ENCODE results near the gene RNF130.

RNF130 gene, protein sequence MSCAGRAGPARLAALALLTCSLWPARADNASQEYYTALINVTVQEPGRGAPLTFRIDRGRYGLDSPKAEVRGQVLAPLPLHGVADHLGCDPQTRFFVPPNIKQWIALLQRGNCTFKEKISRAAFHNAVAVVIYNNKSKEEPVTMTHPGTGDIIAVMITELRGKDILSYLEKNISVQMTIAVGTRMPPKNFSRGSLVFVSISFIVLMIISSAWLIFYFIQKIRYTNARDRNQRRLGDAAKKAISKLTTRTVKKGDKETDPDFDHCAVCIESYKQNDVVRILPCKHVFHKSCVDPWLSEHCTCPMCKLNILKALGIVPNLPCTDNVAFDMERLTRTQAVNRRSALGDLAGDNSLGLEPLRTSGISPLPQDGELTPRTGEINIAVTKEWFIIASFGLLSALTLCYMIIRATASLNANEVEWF

DNA sequence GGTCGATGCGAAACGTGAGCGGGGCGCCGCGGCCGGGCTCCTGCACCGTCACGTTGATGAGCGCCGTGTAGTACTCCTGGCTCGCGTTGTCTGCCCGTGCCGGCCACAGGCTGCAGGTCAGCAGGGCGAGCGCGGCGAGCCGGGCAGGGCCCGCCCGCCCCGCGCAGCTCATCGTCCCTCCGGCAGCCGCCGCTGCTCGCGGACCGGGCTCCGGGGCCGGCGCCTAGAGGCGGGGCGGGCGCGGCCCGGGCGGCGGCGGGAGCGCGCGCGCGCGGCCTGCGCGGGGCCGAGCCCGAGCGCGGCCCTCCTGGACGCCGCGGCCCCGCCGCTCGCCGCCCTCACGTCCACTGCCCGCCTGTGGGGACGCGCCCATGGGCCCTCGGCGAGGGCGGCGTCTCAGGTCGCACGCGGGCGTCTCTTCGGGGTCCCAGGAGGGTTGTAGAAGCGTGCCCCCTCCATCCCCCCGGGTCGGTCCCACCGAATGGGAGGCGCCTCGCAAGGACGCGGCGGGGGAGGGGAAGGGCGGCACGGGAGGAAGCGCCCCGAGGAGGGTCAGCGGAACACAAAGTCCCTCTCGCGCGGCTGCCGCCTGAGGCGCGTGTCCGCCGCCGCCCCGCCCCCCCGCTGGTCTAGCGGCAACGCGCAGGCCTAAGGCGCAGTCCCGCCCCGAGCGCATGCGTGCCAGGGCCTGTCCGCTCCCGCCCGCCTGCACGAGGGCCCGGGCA is at the start of gene RNF130:
TSS of gene RNF130 (minus strand) at position 229 of the 725 bp plus-strand sequence. CDS start at position 172, 57 bp downstream.
- Mint-ChIP-seq H3K4me3 (peak within 1 kb of the TSS; percentile 90), H3K27me3 (no peaks in the 10 kb centered on the region), H3K4me1 (ENCODE audit: low read depth) (peaks cover 31% of the 10 kb centered on the region), H3K9me3 (ENCODE audit: low read depth) (no peaks in the 10 kb centered on the region), H3K27ac (peak within 1 kb of the TSS; percentile 81), H3K36me3 (no peaks in the 10 kb centered on the region)

DNA sequence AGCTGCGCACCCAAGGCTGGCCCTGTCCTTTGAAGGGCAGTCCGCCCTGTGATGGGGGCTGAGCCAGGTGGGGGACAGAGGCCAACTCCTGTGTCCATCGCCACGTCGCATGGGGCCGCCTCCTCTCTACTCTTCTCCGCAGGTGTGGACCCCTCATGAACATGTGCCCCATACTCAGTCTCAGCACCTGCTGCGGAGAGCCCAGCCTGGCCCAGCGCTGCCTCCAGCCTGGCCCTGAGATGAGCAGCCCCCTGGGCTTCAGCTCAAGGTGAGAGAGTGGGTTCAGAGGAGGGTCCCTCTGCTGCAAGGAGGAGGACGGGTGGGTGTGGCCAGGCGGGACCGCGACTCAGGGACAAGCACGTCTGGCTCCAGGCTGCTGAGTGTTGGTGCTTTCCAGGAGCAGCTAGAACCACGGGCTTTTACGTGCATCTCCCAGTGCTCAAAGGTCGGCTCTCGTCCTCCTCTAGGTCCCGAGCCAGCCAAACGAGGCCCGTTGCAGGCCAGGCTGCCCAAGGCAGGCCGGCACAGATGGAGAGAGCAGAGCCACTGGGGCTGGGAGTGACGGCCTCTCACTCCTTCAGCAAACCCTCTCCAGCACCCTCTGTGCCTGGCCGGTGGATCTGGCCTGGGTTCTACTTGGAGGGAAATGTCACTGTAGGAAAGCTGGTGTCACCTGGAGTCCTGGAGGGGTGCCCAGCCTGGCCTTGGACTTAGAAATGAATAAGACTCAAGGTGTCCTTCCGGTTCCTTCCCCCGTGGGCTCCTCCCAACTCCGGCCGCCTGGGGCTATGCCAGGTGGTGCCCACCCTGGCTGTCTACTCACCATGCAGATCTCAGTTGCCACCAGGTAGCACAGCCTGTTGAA is 48.9 kb upstream of the RNF130 start:
- H3K9me3 Mint-ChIP-seq (ENCODE audit: low read depth), result no peaks in the 10 kb centered on the region
- H3K27me3 Mint-ChIP-seq, result peaks cover 7% of the 10 kb centered on the region
- no peak overlapping the region for H3K27ac Mint-ChIP-seq
- H3K4me1 Mint-ChIP-seq (ENCODE audit: low read depth), result no peaks in the 10 kb centered on the region
- H3K36me3 Mint-ChIP-seq, result no peaks in the 10 kb centered on the region
- H3K4me3 Mint-ChIP-seq, result no peak overlapping the region

DNA sequence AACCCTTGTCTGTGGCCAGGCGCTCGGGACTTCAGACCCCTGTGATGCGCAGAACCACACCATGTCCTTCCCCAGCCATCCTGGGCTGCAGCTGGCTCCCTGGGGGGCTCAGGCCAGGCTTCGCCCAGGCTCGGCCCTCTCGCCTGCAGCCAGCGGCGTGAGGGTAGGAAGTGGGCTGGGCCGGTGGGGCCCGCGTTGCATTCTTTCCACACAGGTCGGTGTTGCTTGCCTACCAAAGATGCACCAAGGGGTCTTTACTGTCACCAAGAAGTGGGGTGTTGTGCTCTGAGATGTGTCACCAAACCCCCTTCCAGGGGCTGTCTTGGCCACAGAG is 48.3 kb upstream of the RNF130 start:
- H3K4me3 Mint-ChIP-seq, result no peak overlapping the region
- H3K27me3 Mint-ChIP-seq, result peaks cover 7% of the 10 kb centered on the region
- H3K4me1 Mint-ChIP-seq (ENCODE audit: low read depth), result no peaks in the 10 kb centered on the region
- no peaks in the 10 kb centered on the region for H3K9me3 Mint-ChIP-seq (ENCODE audit: low read depth)
- no peak overlapping the region for H3K27ac Mint-ChIP-seq
- H3K36me3 Mint-ChIP-seq, result no peaks in the 10 kb centered on the region

DNA sequence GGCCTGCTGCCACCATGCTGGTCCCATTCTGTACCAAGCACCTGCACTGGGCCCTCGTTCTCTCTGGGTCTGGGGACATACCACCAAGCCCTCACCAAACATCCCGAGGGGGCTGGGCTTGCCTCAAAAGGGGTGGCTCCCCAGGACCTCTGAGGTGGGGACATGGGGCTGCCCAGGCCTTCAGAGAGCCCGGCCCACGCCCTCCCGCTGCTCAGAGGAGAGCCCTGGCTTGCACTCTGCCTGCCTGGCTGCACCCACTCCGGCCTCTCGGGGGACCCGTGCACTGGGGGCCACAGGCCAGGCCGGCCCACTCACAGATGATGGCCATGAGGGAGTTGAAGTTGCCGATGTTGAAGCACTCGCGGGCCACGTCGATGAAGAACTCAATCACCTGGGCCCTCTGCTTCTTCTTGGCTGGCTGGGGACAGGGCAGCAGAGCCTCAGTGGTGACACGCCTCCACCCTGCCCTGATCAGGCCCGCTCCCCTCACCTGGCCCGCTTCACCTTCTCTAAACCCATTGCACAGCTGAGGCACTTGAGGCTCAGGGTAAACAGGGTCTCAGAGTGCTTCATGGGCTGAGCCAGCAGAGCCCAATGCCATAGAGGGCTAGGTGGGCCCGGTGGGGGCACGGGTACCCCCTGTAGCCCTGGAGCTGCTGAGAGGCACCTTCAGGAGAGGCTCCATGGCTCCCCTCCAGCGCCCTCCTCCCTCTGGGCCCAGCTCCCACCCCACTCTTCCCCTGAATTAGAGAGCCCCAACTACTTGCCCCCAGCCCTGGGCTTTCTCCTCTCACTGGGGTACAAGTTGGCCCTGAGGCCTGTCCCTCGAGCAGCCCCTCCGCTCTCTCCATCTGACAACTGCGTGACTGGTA is 47.7 kb upstream of the RNF130 start:
- Mint-ChIP-seq H3K27ac (no peak overlapping the region), H3K36me3 (no peaks in the 10 kb centered on the region), H3K9me3 (ENCODE audit: low read depth) (no peaks in the 10 kb centered on the region), H3K4me3 (no peak overlapping the region), H3K27me3 (peaks cover 7% of the 10 kb centered on the region), H3K4me1 (ENCODE audit: low read depth) (no peaks in the 10 kb centered on the region)

DNA sequence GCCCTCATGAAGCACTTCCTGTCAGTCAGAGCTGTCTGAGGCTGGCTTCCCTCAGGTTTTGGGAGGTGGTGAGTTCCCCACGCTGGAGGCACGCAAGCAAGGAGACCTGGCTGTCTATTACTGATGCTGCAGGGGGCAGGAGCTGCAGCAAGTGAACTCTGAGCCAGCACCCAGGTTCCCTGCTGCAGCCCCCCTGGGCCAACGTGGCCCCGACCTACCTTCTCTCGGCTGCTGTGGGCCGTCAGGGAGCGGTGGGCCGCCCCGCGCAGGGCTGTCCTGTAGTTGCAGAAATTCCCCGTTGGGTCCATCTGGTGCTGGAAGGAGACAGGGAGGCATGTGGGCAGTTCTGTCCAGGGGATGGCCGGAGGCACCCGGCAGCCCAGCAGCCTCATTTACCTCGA is 46.8 kb upstream of the RNF130 start:
- Mint-ChIP-seq H3K9me3 (ENCODE audit: low read depth) (no peaks in the 10 kb centered on the region), H3K4me3 (no peak overlapping the region), H3K27ac (no peak overlapping the region), H3K4me1 (ENCODE audit: low read depth) (no peaks in the 10 kb centered on the region), H3K36me3 (no peaks in the 10 kb centered on the region), H3K27me3 (peaks cover 1% of the 10 kb centered on the region)

DNA sequence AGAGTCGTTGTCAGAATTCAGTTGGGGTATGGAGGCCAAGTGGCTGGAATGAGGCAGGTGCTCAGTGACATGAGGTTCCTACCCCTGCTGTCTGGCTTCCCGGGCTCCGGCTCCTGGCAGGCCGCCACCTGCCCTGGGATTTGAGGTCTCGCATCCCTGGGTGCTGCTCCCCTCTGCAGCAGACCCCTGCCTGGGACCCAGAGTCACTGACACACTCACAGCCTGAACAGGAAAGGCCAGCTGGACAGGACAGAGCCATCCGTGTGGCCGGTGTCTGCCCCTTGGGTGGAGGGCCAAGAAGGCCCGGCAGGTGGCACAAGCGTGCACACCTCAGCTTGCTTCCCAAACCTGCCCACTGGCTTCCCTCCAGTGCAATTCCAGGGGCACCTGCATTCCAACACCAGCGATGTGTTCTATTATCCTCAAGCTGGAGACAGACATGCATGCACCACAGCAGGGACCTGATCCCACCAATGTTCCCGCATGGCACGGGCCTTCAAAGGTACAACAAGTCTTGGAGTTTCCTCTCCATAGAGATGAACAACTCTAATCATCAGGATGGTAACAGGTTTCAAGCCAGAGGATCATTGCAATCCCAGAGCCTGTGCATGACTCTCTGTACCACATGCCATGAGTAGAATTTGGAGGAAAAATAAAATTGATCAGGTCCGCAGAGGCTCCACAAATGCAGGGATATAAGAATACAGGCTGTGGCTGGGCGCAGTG is 45.6 kb upstream of the RNF130 start:
- Mint-ChIP-seq H3K36me3 (no peaks in the 10 kb centered on the region), H3K4me3 (no peak overlapping the region), H3K27me3 (no peaks in the 10 kb centered on the region), H3K9me3 (ENCODE audit: low read depth) (no peaks in the 10 kb centered on the region), H3K4me1 (ENCODE audit: low read depth) (no peaks in the 10 kb centered on the region), H3K27ac (no peak overlapping the region)

DNA sequence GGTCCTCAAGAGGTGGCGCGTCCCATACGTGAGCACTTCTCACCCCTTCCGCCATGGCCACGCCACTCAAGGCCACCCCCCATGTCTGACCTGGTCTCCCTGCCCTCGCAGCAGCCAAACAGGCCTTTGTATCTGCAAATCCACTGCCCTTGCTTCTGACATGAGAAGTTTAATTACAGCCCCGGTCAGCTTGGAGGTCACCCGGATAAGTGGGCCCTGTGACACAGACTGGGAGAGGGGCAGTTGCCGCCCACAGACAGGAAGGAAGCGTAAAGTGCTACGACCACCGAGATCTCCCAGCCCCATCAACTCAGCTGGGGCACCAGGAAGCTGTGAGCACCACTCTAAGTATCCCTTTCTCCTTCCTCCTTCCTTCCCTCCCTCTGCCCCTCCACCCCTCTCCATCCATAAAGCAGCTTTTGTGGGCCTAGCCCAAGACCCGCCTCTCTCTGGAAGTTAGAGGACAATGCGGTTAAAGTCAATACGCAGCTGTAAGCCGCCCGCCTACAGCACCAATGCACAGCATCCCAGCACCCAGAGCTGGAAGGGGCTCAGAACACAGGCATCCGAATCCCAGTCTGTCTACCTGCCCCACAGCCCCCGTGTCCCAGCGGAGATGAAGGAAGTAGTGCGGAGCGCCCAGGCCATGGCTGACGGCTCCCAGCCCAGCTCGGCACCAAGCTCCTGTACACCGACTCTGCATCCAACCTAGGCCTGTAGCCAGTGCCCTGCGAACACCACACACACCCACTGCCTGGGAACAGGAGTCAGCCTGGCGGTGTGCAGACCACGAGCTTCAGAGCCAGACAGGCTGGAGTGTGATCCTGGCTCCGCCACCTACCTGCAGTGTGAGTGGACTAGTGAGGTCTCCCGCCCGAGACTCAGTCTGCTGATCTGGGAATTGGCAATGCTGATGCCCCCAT is 44.8 kb upstream of the RNF130 start:
- Mint-ChIP-seq H3K4me1 (ENCODE audit: low read depth) (no peaks in the 10 kb centered on the region), H3K27me3 (no peaks in the 10 kb centered on the region), H3K27ac (no peak overlapping the region), H3K4me3 (no peak overlapping the region), H3K9me3 (ENCODE audit: low read depth) (no peaks in the 10 kb centered on the region), H3K36me3 (no peaks in the 10 kb centered on the region)

DNA sequence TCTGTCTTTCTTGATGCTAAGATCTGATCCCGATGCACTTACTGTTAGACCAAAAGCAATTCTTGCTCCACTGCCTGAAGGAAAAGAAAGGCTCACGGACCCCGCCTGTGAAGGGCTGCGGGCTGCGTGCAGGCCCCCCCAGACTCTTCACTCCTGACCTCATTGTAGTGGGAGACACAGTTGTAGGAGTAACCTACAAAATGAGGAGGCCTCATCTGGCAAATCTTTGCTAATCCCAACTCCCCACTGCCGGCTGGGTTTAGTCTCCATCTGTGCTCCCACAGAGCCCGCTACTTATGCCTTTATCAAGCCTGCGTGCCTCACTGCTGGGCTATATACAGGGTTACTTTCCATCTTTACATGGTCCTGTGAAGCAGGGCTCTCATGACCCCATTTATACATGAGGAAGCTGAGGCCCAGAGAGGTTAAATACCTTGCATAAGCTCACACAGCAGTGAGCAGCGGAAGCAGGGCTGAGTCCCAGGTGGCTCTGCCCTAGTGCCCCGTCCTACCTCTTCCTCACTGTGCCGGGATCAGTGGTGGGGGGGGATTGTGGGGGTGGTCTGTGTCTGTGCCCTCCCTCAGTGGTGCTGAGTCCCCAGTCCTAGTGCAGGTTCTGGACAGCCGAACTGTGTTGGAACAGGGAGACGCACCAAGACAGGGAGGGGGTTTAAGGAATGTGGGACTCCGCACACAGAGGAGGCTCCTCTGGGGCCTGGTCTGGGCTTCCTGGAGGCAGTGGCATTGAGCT is 43.9 kb upstream of the RNF130 start:
- Mint-ChIP-seq H3K9me3 (ENCODE audit: low read depth) (no peaks in the 10 kb centered on the region), H3K27ac (no peak overlapping the region), H3K36me3 (no peaks in the 10 kb centered on the region), H3K4me3 (no peak overlapping the region), H3K4me1 (ENCODE audit: low read depth) (no peaks in the 10 kb centered on the region), H3K27me3 (no peaks in the 10 kb centered on the region)

DNA sequence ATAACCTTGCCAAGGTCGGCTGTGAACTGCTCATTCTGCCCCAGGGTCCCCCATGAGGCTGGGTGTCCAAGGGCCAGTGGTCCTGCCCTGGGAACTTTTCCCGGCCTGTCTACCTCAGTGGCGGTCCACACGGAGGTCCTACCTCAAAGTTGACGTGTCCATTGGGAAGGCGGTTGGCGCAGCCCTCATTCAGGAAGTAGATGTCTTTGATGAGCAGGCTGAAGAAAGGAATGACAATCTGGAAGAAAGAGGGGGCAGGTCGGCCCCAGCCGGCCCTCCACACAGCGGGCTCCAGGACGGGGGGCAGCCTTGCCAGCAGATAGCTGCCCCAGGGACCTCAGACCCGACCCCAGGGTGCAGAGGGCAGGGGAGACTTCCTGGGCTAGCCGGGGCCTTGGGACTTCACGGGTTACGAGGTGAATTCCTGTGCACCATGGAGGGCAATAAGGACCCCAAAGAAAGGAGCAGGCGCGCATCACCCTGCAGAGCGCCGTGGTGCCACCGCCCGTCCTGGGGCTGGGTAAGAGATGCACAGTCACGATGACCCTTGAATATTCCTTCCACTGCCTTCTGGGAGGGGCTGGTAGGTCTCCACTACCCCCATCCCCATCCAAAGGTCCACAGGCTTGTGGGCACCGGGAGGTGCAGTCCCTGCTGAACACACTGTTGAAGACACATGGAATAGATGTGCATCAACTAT is 42.9 kb upstream of the RNF130 start:
- Mint-ChIP-seq H3K36me3 (no peaks in the 10 kb centered on the region), H3K4me1 (ENCODE audit: low read depth) (no peaks in the 10 kb centered on the region), H3K9me3 (ENCODE audit: low read depth) (no peaks in the 10 kb centered on the region), H3K27me3 (no peaks in the 10 kb centered on the region), H3K27ac (no peak overlapping the region), H3K4me3 (no peak overlapping the region)

DNA sequence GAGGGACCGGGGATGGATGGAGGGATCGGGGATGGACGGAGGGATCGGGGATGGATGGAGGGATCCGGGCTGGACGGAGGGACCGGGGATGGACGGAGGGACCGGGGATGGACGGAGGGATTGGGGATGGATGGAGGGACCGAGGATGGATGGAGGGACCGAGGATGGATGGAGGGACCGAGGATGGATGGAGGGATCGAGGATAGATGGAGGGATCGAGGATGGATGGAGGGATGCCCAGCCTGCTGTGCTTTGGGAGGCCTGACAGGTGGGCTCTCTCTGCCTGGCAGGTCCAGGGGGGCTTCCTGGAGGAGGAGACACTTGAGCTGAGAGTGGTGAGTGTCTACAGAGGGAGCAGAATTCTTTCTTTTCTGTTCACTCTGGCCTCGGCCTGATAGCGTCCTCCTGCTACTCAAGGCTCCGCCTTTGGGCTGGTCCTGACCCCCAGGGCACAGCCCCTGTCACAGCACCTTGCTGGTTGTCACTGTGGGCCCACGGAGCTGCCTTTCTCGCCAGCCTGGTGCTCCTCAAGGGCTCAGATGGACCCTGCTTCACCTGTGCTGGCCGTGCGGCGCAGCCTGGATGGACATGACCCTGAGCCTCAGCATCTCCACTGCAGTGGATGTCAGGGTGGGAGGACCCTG is 42.2 kb upstream of the RNF130 start:
- Mint-ChIP-seq H3K36me3 (no peaks in the 10 kb centered on the region), H3K27me3 (no peaks in the 10 kb centered on the region), H3K4me3 (no peak overlapping the region), H3K4me1 (ENCODE audit: low read depth) (no peaks in the 10 kb centered on the region), H3K9me3 (ENCODE audit: low read depth) (no peaks in the 10 kb centered on the region), H3K27ac (no peak overlapping the region)

DNA sequence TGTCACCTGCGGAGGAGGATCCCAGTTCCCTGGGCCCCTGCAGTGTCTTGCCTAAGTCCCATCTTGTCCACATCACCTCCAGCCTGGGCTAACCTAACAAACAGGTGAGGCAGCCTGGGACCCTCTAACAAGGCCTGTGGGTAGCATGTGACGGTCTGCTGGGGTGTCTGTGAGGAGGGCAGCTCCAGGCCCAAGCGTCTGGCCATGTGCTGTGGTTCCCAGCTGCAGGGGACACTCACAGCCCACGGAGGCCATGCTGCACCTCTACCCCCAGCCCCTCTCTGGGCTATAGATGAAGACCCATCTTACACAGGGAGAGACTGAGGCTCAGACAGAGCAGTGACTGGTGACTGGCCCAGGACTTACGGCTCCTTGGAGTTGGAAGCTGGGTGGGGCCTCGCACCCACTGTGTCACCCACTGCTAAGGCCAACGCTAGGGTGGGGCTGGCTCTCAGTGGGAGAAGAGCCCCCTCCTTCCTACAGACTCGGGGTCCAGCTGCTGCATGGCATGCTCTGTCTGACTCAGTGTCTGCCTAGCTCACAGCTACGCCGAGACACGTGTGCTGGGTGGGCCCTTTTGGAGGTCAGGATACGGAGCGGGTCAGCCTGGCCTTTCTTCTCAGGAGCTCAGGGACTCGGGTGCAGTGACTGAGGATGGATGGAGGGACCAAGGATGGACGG is 40.8 kb upstream of the RNF130 start:
- no peak overlapping the region for H3K27ac Mint-ChIP-seq
- H3K4me1 Mint-ChIP-seq (ENCODE audit: low read depth), result no peaks in the 10 kb centered on the region
- H3K9me3 Mint-ChIP-seq (ENCODE audit: low read depth), result peaks cover 4% of the 10 kb centered on the region
- H3K4me3 Mint-ChIP-seq, result no peak overlapping the region
- H3K36me3 Mint-ChIP-seq, result peaks cover 3% of the 10 kb centered on the region
- no peaks in the 10 kb centered on the region for H3K27me3 Mint-ChIP-seq
